Muscle of arm (tissue), 12 donors: Measurements from ENCODE around the gene PRR33. TPM values are rescaled to one million over a fixed set of nuclear protein-coding genes. Genes with fewer than 3 reads are reported as not detected.
A peak's percentile ranks its signal among the peaks of the same experiment; 100 is the strongest.

Experiments
- DNase-seq: peaks from one replicate; pipeline ENCODE4 v3.0.0-alpha.2; 2013
- polyA plus RNA-seq, 12 donors: library from polyadenylated mRNA; unstranded; fragments of 120-200 nt; gene quantifications; one replicate each; pipeline ENCODE4 v1.2.1, GENCODE V29; 2013; ENCODE audit not compliant: insufficient read length in 12 of 12

PRR33 gene
- polyA plus RNA-seq, 12 donors, result 1.1 to 6.9 (median 2.9) TPM; not detected in 2

GRCh38 chr11:1918436-1919315 lies 27.0 kb upstream of the PRR33 start:
- DNase-seq, result no peak

GRCh38 chr11:1917523-1918435 lies 26.1 kb upstream of the PRR33 start:
- no peak for DNase-seq

GRCh38 chr11:1916986-1917522 lies 25.4 kb upstream of the PRR33 start:
- DNase-seq, result no peak

GRCh38 chr11:1916132-1916985 lies 24.7 kb upstream of the PRR33 start:
- DNase-seq, result no peak

- DNase-seq, result no peak
These were observed 24.1 kb upstream of the PRR33 start for GRCh38 chr11:1915795-1916131.

- DNase-seq, result no peak
These were observed 21.8 kb upstream of the PRR33 start for GRCh38 chr11:1913271-1914060.

GRCh38 chr11:1912289-1912878 lies 20.7 kb upstream of the PRR33 start:
- DNase-seq, result no peak

GRCh38 chr11:1909524-1909923 lies 17.8 kb upstream of the PRR33 start:
- DNase-seq, result no peak

GRCh38 chr11:1908618-1909017 lies 16.9 kb upstream of the PRR33 start:
- DNase-seq, result peak; percentile 90

GRCh38 chr11:1906611-1907423 lies 15.1 kb upstream of the PRR33 start:
- DNase-seq, result no peak

GRCh38 chr11:1906181-1906580 lies 14.5 kb upstream of the PRR33 start:
- DNase-seq, result no peak

- no peak for DNase-seq
These were observed 8.0 kb upstream of the PRR33 start for GRCh38 chr11:1899686-1900085.

- no peak for DNase-seq
These were observed 7.4 kb upstream of the PRR33 start for GRCh38 chr11:1899090-1899489.

GRCh38 chr11:1896923-1897322 lies 5.2 kb upstream of the PRR33 start:
- DNase-seq, result no peak

GRCh38 chr11:1896468-1896867 lies 4.8 kb upstream of the PRR33 start:
- no peak for DNase-seq

- DNase-seq, result no peak
These were observed 3.1 kb upstream of the PRR33 start for GRCh38 chr11:1894759-1895158.

- DNase-seq, result no peak
These were observed 2.1 kb upstream of the PRR33 start for GRCh38 chr11:1893581-1894359.

- no peak for DNase-seq
These were observed 863 bp upstream of the PRR33 start for GRCh38 chr11:1892558-1892957.

GRCh38 chr11:1892116-1892515 lies 421 bp upstream of the PRR33 start:
- no peak for DNase-seq
